Body of pancreas (tissue), 4 donors: ENCODE measurements around the gene CCDC78. TPM values are rescaled to one million over a fixed set of nuclear protein-coding genes. Genes with fewer than 3 reads are reported as not detected.

Experiments
- ATAC-seq: fragments of 150-250 bp; one replicate; pipeline ENCODE4 v1.9.1; 2016
- DNase-seq, 4 donors: peaks; one replicate each; pipeline ENCODE4 v3.0.0-alpha.2; 2019
- H3K27ac ChIP-seq, 4 donors: fragments of 200-600 bp; sonication (generic); 1 replicate in 3 of 4; 2 replicates in 1 of 4; pipeline versions ENCODE4 v1.5.1 to v1.6.1; 2016 to 2019; ENCODE audit warnings: mild to moderate bottlenecking in 1 of 4, mixed read lengths in 1 of 4, moderate library complexity in 1 of 4
- H3K27me3 ChIP-seq, 2 donors: fragments of 200-600 bp; sonication (generic); one replicate each; pipeline ENCODE4 v1.6.0; 2016; ENCODE audit warnings: mild to moderate bottlenecking in 1 of 2
- H3K36me3 ChIP-seq, 2 donors: fragments of 200-600 bp; sonication (generic); replicated peaks in 1 of 2; 2 replicates each; pipeline ENCODE4 v1.5.1; 2016; ENCODE audit warnings: low read depth in 2 of 2; ENCODE audit not compliant: insufficient read depth in 1 of 2
- H3K4me1 ChIP-seq: fragments of 200-600 bp; sonication (generic); one replicate; pipeline ENCODE4 v1.6.0; 2016
- H3K4me3 ChIP-seq, 2 donors: fragments of 200-600 bp; sonication (generic); 1 replicate in 1 of 2; 2 replicates in 1 of 2; pipeline ENCODE4 v1.5.1; 2016 to 2019
- H3K9me3 ChIP-seq, 3 donors: fragments of 200-600 bp; sonication (generic); 1 replicate in 2 of 3; 2 replicates in 1 of 3; pipeline ENCODE4 v1.5.1; 2016
- POLR2A ChIP-seq, 3 donors: fragments of 450-650 bp; IDR thresholded peaks; one replicate each; pipeline ENCODE4 v1.6.1; 2016; ENCODE audit warnings: antibody characterized with exemption in 3 of 3, mild to moderate bottlenecking in 2 of 3
- WGBS, 2 donors: methylation state at CpG; one replicate each; pipeline ENCODE4 v1.1.5; 2017; 5-methylcytosine and 5-hydroxymethylcytosine counted together
- intact Hi-C: fragments of 100-400 bp; cut with DNase I; formaldehyde crosslinking; loops from one replicate; pipeline ENCODE4 v1.15.1; 2023
- total RNA-seq, 2 donors: library from RNA; depleted of rRNA; stranded (reverse); fragments of >200 nt; gene quantifications; one replicate each; pipeline ENCODE4 v1.1.0, GENCODE V29; 2016
- TF ChIP-seq, protein P1 (sequence below), 7 experiments: fragments of 450-650 bp in 4 of 7; fragments of 200-600 bp in 3 of 7; sonication (generic) in 3 of 7; IDR thresholded peaks; one replicate each; pipeline ENCODE4 v1.5.1; 2016 to 2019; ENCODE audit warnings: antibody characterized with exemption in 7 of 7

Gene CCDC78
- total RNA-seq, 2 donors from 2014 or later, result not detected

DNA sequence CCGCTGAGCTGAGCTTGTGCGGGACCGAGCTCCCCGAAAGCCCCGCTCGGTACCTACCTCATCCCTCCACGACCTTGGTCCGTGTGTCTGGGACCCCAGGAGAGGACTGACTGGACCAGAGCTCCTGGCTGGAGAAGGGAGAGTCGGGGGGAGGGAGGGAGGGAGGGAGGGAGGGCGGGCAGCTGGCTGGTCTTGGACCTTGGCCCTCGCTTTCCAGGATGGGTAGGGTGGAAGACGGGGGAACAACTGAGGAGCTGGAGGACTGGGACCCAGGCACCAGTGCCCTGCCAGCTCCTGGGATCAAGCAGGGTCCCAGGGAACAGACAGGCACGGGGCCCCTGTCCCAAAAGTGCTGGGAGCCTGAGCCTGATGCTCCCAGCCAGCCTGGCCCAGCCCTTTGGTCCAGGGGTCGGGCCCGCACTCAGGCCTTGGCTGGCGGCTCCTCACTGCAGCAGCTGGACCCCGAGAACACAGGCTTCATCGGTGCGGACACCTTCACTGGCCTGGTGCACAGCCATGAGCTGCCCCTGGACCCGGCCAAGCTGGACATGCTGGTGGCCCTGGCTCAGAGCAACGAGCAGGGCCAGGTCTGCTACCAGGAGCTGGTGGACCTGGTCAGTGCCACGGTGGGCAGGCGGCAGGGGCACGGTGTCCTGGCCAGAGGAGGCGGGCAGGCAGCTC is 50.2 kb downstream of the CCDC78 start:
- peaks cover 37% of the 10 kb centered on the region for H3K4me1 ChIP-seq
- no peak overlapping the region for H3K4me3 ChIP-seq
- ATAC-seq (no peak), DNase-seq (no peak)
- H3K36me3 ChIP-seq, result peaks cover 0 to 17% of the 10 kb centered on the region in 2 donors
- H3K27me3 ChIP-seq, result no peaks in the 10 kb centered on the region
- no peaks in the 10 kb centered on the region for H3K9me3 ChIP-seq
- intact Hi-C loops, result no loop called here
- 8 to 39% methylated on average over 4 to 25 of the region's 25 CpGs for whole genome bisulfite sequencing, 2 donors
- no peak overlapping the region for H3K27ac ChIP-seq
- TF ChIP-seq POLR2A (IDR thresholded peaks at IDR 0.05), result no peak
- TF ChIP-seq, protein P1, sequence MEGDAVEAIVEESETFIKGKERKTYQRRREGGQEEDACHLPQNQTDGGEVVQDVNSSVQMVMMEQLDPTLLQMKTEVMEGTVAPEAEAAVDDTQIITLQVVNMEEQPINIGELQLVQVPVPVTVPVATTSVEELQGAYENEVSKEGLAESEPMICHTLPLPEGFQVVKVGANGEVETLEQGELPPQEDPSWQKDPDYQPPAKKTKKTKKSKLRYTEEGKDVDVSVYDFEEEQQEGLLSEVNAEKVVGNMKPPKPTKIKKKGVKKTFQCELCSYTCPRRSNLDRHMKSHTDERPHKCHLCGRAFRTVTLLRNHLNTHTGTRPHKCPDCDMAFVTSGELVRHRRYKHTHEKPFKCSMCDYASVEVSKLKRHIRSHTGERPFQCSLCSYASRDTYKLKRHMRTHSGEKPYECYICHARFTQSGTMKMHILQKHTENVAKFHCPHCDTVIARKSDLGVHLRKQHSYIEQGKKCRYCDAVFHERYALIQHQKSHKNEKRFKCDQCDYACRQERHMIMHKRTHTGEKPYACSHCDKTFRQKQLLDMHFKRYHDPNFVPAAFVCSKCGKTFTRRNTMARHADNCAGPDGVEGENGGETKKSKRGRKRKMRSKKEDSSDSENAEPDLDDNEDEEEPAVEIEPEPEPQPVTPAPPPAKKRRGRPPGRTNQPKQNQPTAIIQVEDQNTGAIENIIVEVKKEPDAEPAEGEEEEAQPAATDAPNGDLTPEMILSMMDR (IDR thresholded peaks at IDR 0.05), result no peak

DNA sequence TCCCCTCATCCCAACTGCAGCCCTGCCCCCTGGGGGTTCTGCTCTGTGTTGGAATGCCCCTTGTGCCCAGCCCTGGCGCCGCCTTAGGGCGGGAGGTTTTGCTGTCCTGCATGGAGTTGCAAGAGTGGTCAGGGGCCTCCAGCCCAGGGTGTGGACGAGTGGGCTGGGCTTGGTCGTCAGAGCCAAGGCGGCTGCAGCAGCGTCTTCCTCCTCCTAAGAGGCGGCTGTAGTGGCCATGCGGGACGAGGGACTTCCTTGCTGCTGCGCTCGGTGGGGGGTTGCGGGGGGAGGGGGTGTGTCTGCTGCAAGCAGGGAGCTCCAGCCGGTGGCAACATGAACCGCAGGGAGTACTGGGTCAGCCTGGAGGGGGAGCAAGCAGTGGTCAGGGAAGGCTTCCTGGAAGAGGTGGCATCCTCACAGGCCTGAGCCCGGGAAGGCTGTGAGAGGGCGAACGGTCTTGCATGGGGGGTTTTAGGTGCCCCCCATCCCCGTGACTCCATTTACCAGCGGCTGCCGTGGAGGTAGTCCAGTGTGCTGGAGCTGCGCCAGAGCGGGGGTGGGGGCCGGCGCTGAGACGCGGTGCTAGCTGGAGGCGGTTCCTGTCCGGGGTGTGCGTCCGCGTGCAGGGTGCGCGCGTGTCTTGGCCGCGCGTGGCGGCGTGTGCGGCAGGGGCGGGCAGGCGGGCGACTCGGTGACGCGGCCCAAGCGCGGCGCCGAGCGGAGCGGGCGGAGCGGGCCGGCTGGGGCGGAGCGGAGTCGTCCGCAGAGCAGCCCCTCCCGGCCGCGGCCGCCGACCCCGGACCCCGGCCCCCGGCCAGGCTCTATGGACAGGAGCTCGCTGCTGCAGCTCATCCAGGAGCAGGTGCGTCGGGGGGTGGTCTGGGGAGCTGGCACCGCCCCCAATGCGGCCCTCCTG is 51.0 kb downstream of the CCDC78 start, which contains the start of gene RHBDL1:
RHBDL1 (plus strand) TSS at position 704 of the 916 bp plus-strand sequence; CDS start at position 824, 120 bp downstream.
- H3K4me3 ChIP-seq, result no peak within 1 kb of the TSS
- no peaks in the 10 kb centered on the region for H3K27me3 ChIP-seq
- 0 to 7% methylated on average over 6 to 71 of the region's 73 CpGs for WGBS, 2 donors
- DNase-seq, result peak in 2 of 4 donors; percentile 53 to 59
- intact Hi-C loops, result no loop called here
- no peaks in the 10 kb centered on the region for H3K9me3 ChIP-seq
- no peak within 1 kb of the TSS for H3K27ac ChIP-seq
- ATAC-seq, result no peak
- peaks cover 31% of the 10 kb centered on the region for H3K4me1 ChIP-seq
- TF ChIP-seq, protein P1 (IDR thresholded peaks at IDR 0.05), result no peak
- TF ChIP-seq POLR2A (IDR thresholded peaks at IDR 0.05), result no peak
- H3K36me3 ChIP-seq, result peaks cover 0 to 19% of the 10 kb centered on the region in 2 donors

DNA sequence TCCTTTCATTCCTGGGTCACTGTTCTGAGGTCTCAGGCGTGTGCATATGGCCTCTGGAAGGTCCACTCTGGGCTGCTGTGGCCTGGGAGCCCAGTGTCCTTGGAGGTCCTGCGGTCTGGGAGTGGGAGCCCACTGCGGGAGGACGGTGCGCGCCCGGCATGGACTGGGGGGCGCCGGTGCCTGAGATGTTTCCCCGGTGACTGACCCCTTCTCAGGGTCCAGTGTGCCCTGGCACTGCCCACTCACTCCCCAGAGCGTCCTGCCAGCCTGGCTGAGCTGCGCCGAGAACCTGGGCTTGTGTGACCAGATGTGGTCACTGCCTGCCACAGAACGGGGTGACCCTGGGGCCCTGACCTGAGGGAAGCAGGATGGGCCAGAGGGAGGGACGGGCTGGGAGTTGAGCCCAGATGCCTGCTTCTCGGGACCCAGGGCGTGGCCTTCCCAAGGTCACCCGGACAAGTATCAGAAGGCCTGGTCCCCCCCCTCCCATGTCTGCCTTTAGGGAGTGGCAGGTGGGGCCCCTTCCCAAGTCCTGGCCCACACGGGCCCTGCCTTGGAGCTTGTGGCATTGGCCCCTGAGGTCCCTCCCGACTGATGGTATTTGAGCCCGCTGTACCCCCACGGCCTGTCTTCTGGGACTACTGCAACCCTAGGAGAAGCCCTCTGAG is 51.9 kb downstream of the CCDC78 start:
- Histone ChIP-seq H3K4me3 (no peak overlapping the region), H3K4me1 (peaks cover 34% of the 10 kb centered on the region), H3K27ac (peak overlapping the region in 1 of 4 donors; percentile 12), H3K9me3 (no peaks in the 10 kb centered on the region), H3K27me3 (no peaks in the 10 kb centered on the region), H3K36me3 (peaks cover 0 to 21% of the 10 kb centered on the region in 2 donors)
- 40 to 63% methylated on average over 3 to 22 of the region's 22 CpGs for WGBS, 2 donors
- TF ChIP-seq POLR2A (IDR thresholded peaks at IDR 0.05), result no peak
- TF ChIP-seq, protein P1 (IDR thresholded peaks at IDR 0.05), result no peak
- intact Hi-C loops, result no loop called here
- ATAC-seq, result no peak
- no peak for DNase-seq

DNA sequence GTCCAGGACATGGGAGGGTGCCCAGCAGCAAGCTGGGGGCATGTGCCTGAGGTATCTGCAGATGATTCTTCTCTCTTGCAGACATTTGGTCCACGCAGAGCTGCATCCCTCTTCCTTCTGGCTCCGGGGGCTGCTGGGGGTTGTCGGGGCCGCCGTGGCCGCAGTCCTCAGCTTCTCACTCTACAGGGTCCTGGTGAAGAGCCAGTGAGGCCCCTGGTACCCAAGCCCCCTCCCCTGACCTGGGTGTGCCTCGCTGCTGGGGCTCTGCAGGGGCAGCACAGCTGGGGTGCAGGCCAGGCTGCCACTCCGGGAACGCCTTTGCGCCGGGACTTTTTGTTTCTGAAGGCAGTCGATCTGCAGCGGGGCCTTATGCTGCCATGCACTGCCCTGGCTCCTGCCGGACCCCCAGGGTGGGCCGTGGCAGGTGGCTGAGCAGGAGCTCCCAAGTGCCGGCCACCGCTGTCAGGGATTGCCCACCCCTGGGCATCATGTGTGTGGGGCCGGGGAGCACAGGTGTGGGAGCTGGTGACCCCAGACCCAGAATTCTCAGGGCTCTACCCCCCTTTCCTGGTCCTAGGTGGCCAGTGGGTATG is 52.7 kb downstream of the CCDC78 start:
- Histone ChIP-seq H3K27me3 (no peaks in the 10 kb centered on the region), H3K4me1 (peaks cover 36% of the 10 kb centered on the region), H3K4me3 (no peak overlapping the region), H3K27ac (no peak overlapping the region), H3K36me3 (peaks cover 0 to 21% of the 10 kb centered on the region in 2 donors), H3K9me3 (no peaks in the 10 kb centered on the region)
- DNase-seq (no peak), ATAC-seq (no peak)
- no peak for TF ChIP-seq POLR2A (IDR thresholded peaks at IDR 0.05)
- TF ChIP-seq, protein P1 (IDR thresholded peaks at IDR 0.05), result no peak
- 95% methylated on average over 4 to 18 of the region's 18 CpGs for WGBS, 2 donors
- intact Hi-C loops, result no loop called here
